HepG2 (cell line): ENCODE measurements around the gene POMT1. TPM values are rescaled to one million over a fixed set of nuclear protein-coding genes. Genes with fewer than 3 reads are reported as not detected.

ENCODE experiments used
- AHR ChIP-seq: IDR thresholded peaks from 2 replicates; pipeline ENCODE4 v1.6.1; 2018; ENCODE audit warnings: missing genetic modification reagents, missing compliant biosample characterization
- ATF2 ChIP-seq: sonication (generic); formaldehyde crosslinking; IDR thresholded peaks from 2 replicates; pipeline ENCODE4 v1.4.0; 2020; ENCODE audit warnings: missing genetic modification reagents
- CCDC6 ChIP-seq: sonication (generic); formaldehyde crosslinking; IDR thresholded peaks from 2 replicates; pipeline ENCODE4 v1.8.1; 2022; ENCODE audit warnings: mild to moderate bottlenecking, missing genetic modification reagents, moderate library complexity
- DMAP1 ChIP-seq: IDR thresholded peaks from 2 replicates; pipeline ENCODE4 v1.6.1; 2016
- FOXK1 ChIP-seq: sonication (generic); formaldehyde crosslinking; IDR thresholded peaks from 2 replicates; pipeline ENCODE4 v1.4.0; 2020; ENCODE audit warnings: low read depth, missing genetic modification reagents, borderline replicate concordance
- GZF1 ChIP-seq: sonication (generic); formaldehyde crosslinking; IDR thresholded peaks from 2 replicates; pipeline ENCODE4 v1.5.1; 2020; ENCODE audit warnings: mild to moderate bottlenecking, missing genetic modification reagents
- HBP1 ChIP-seq: IDR thresholded peaks from 2 replicates; pipeline ENCODE4 v1.6.1; 2016; ENCODE audit warnings: low read depth, control low read depth
- KAT2B ChIP-seq: fragments of 150-350 bp; IDR thresholded peaks from 2 replicates; pipeline ENCODE4 v1.6.1; 2014; ENCODE audit warnings: low read depth, low read length, borderline replicate concordance
- KDM4B ChIP-seq: sonication (generic); formaldehyde crosslinking; IDR thresholded peaks from 2 replicates; pipeline ENCODE4 v1.4.0; 2020; ENCODE audit warnings: missing genetic modification reagents
- KLF16 ChIP-seq, 2 experiments: sonication (generic) in 1 of 2; formaldehyde crosslinking in 1 of 2; IDR thresholded peaks; 2 replicates each; pipeline versions ENCODE4 v1.6.1 to v1.8.0; 2016 to 2023; ENCODE audit warnings: missing genetic modification reagents in 2 of 2, missing compliant biosample characterization in 1 of 2
- LCORL ChIP-seq, 2 experiments: fragments of 450-650 bp in 1 of 2; sonication (generic) in 1 of 2; formaldehyde crosslinking in 1 of 2; IDR thresholded peaks; 2 replicates each; pipeline versions ENCODE4 v1.5.0 to v1.6.1; 2017 to 2020; ENCODE audit warnings: antibody characterized with exemption in 1 of 2, missing genetic modification reagents in 1 of 2
- NBN ChIP-seq: fragments of 450-650 bp; conservative IDR thresholded peaks from 2 replicates; pipeline ENCODE4 v1.6.1; 2017
- PRDM10 ChIP-seq: sonication (generic); formaldehyde crosslinking; IDR thresholded peaks from 2 replicates; pipeline ENCODE4 v1.4.0; 2020; ENCODE audit warnings: low read depth, missing genetic modification reagents
- TCF12 ChIP-seq, 2 experiments: fragments of 450-650 bp in 1 of 2; sonication (generic) in 1 of 2; formaldehyde crosslinking in 1 of 2; IDR thresholded peaks; 2 replicates each; pipeline versions ENCODE4 v1.6.1 to v1.8.0; 2017 to 2022; ENCODE audit warnings: antibody characterized with exemption in 1 of 2, mild to moderate bottlenecking in 1 of 2, missing genetic modification reagents in 1 of 2, moderate library complexity in 1 of 2
- TEAD2 ChIP-seq: sonication (generic); formaldehyde crosslinking; IDR thresholded peaks from 2 replicates; pipeline ENCODE4 v1.9.0; 2021; ENCODE audit warnings: missing genetic modification reagents
- TRIM22 ChIP-seq: fragments of 450-650 bp; IDR thresholded peaks from 2 replicates; pipeline ENCODE4 v1.6.1; 2017
- ZFP36 ChIP-seq: fragments of 150-350 bp; IDR thresholded peaks from 2 replicates; pipeline ENCODE4 v1.6.1; 2018; ENCODE audit warnings: borderline replicate concordance, low read length, low read depth; ENCODE audit not compliant: partially characterized antibody
- ZKSCAN5 ChIP-seq: sonication (generic); formaldehyde crosslinking; IDR thresholded peaks from 2 replicates; pipeline ENCODE4 v1.5.1; 2020; ENCODE audit warnings: mild to moderate bottlenecking, missing genetic modification reagents
- ZNF256 ChIP-seq: sonication (generic); formaldehyde crosslinking; conservative IDR thresholded peaks from 2 replicates; pipeline ENCODE4 v1.4.0; 2020; ENCODE audit warnings: missing genetic modification reagents
- ZNF431 ChIP-seq: sonication (generic); formaldehyde crosslinking; IDR thresholded peaks from 2 replicates; pipeline ENCODE4 v1.9.0; 2022; ENCODE audit warnings: missing genetic modification reagents, low read depth, mild to moderate bottlenecking, borderline replicate concordance
- ZNF549 ChIP-seq: sonication (generic); formaldehyde crosslinking; IDR thresholded peaks from 2 replicates; pipeline ENCODE4 v1.5.0; 2020; ENCODE audit warnings: missing genetic modification reagents
- ZSCAN25 ChIP-seq: sonication (generic); formaldehyde crosslinking; IDR thresholded peaks from 2 replicates; pipeline ENCODE4 v1.8.0; 2022; ENCODE audit warnings: mild to moderate bottlenecking, missing genetic modification reagents
- polyA plus RNA-seq, 8 experiments: library from polyadenylated mRNA; depleted of rRNA in 3 of 8; stranded (reverse) in 7 of 8; unstranded in 1 of 8; fragments of >200 nt; fragmentation: Illumina TruSeq in 4 of 8; extraction: Trizol in 4 of 8; gene quantifications; 2 replicates each; pipeline versions ENCODE4 v1.2.1 to v1.2.3, GENCODE V29; 2011 to 2016; ENCODE audit warnings: low read depth in 4 of 8, missing spikeins in 1 of 8, mixed read lengths in 1 of 8; ENCODE audit not compliant: insufficient read depth in 1 of 8
- total RNA-seq, 5 experiments: library from RNA; depleted of rRNA; stranded (reverse); fragments of >200 nt; fragmentation: Illumina TruSeq; extraction: Trizol; gene quantifications; 2 replicates each; pipeline ENCODE4 v1.2.3, GENCODE V29; 2016; ENCODE audit warnings: low read depth in 1 of 5

The POMT1 gene
- total and polyA plus RNA-seq, 2 of the 13 experiments (the other 11 are each of a cell fraction or from before 2014, with no cell fraction given) = 21.6 to 22.7 TPM

- no peak for TF ChIP-seq TCF12 (IDR thresholded peaks at IDR 0.05)
- TF ChIP-seq TCF12 (CRISPR knock-in tag; IDR thresholded peaks at IDR 0.05) = no peak; the same call in 1 of the 2 replicates
- no peak for TF ChIP-seq TRIM22
- no peak for TF ChIP-seq KAT2B
- TF ChIP-seq CCDC6 (CRISPR knock-in tag) = no peak
- peak; percentile 65; the same call in 1 of the 2 replicates for TF ChIP-seq FOXK1 (CRISPR knock-in tag)
- TF ChIP-seq PRDM10 (CRISPR knock-in tag) = no peak
- no peak for TF ChIP-seq LCORL (IDR thresholded peaks at IDR 0.05)
- peak; percentile 54; the same call in 1 of the 2 replicates for TF ChIP-seq LCORL (CRISPR knock-in tag; IDR thresholded peaks at IDR 0.05)
- TF ChIP-seq ZFP36 = no peak
- no peak for TF ChIP-seq ZSCAN25 (CRISPR knock-in tag)
- peak; percentile 35; the same call in 1 of the 2 replicates for TF ChIP-seq ATF2
- TF ChIP-seq ZNF431 (CRISPR knock-in tag) = no peak
- no peak; the same call in 1 of the 2 replicates for TF ChIP-seq ZNF256 (CRISPR knock-in tag)
- peak; percentile 61; the same call in 1 of the 2 replicates for TF ChIP-seq DMAP1 (CRISPR knock-in tag)
- no peak for TF ChIP-seq ZKSCAN5 (CRISPR knock-in tag)
- no peak; the same call in 1 of the 2 replicates for TF ChIP-seq HBP1 (CRISPR knock-in tag)
- no peak for TF ChIP-seq GZF1 (CRISPR knock-in tag)
- no peak for TF ChIP-seq ZNF549 (CRISPR knock-in tag)
- TF ChIP-seq TEAD2 (CRISPR knock-in tag) = no peak
- no peak for TF ChIP-seq AHR
- no peak for TF ChIP-seq NBN
- peak in 1 of 2 experiments; percentile 83; a peak in 2 of 4 replicates for TF ChIP-seq KLF16 (CRISPR knock-in tag; IDR thresholded peaks at IDR 0.05)
- peak; percentile 81; the same call in 1 of the 2 replicates for TF ChIP-seq KDM4B (CRISPR knock-in tag)
Observed at GRCh38 chr9:131502781-131503625, at the start of gene POMT1 (continued).
